NCI-H1930 (cell line): ENCODE measurements around the gene UNC5A.

Source experiments
- DNase-seq, 2 experiments: peaks; one replicate each; lab custom pipeline; 2025; lab: John Stamatoyannopoulos, UW

UNC5A gene

DNA sequence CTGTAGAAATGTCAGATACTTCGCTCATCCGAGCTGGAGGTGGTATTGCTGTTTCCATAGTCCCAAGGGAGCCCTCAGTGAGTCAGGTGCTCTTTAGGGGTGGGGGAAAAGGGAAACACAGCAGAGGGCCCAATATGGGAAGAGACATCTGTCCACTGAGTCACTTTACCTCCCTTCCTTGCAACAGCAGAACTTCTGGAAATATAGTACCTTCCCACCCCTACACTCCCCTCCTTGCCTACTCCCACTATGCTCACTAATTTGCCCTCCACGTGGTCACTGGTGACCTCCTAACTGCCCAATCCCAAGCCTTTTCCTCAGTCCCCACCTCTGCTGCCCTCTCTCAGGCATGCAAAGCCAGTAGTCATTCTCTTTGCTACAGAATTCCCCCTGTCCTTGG is 86.9 kb downstream of the UNC5A start:
- DNase-seq, result no peak

GRCh38 chr5:176899296-176899891 is 89.0 kb downstream of the UNC5A start, which contains the start of gene HK3:
TSS of gene HK3 (minus strand) at chr5:176899346. CDS start at chr5:176896159, 3,187 bp downstream.
- DNase-seq, result no peak

- DNase-seq, result no peak
Measured at GRCh38 chr5:176899946-176900779, 89.8 kb downstream of the UNC5A start.

DNA sequence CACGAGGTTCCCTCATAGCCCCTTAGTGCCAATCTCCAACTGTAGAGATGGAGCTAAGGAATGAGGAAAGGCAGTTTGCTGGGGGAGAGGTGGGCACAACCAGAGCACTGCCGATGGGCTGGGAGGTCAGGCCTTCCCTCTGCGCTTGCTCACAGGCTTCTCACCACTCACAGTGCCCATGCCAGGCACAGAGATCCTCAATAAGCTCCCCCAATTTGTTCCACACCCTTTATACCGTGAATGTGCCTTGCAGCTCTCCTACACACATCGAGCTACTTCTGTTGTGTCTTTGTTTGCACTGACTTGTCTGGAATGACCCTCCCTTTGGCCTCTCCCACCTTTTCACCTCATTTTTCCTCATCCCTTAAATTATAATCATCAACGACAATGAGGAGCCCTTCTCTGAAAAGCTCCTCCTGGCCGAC is 90.4 kb downstream of the UNC5A start:
- no peak for DNase-seq

GRCh38 chr5:176901260-176902101 is 91.1 kb downstream of the UNC5A start:
- DNase-seq, result no peak

DNA sequence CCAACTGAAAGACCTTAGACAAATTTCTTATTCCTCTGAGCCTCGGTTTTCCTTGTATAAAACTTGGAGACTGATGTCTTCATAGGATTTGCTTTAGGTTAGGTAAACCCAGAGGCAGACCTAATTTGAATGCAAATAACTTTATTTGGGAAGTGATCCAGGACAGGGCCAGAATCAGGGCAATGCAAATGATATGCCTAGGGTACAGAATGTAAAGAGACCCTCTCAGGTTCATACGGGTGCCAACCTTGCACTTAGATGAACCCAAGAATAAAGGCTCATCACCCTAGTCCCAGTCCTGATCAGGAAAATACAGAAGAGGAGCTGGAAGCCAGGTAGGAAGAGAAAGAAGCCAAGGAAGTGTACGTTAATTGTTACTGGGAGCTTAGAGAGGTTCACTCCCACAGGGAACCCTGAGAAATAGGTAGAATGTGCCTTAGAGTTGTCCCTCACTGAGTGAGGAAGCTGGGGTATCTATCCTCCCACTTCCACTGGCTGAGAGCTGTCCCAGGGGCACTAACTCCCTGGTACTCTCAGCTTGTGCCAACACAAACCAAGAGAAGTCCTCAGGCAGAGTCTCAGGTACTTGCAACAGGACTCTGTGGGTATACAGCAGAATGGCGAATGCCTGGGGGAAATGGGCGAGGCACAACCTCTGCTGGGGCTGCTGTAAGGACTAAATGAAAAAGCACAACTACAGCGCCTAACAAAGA is 91.9 kb downstream of the UNC5A start:
- no peak for DNase-seq

DNA sequence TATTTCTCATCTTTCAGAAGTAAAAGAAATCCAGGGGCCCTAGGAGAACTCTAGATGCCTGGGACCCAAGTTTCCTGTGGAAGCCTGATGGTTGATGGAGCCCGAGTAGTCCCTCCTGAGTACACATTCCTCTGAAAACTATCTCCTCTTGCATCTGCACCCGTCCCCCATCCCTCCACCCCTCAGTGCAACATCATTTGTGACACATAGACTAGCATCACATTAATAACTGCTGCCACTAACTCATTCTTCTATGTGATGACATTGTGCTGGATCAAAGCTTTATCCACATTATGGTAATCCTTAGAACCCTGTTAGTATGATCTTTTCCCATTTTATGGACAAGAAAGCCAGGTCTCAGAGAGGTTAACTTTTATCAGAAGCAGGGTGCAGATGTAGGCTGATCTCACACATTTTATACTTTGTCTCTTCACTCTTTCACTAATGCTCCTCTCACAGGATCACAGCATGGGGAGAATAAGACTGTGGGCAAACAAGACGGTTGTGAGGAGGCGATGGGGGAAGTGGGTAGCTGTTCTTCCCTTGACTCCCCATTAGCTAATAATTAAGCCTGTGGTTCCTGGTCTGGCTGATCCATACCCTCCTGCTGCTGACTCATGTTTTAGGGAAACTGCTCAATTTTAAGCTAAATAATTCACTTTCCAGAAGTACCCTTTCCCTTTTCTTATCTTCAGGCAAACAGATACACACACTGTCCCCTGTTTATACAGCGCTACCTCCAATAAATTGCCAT is 92.7 kb downstream of the UNC5A start:
- DNase-seq, result no peak

GRCh38 chr5:176904276-176904675 is 93.9 kb downstream of the UNC5A start:
- no peak for DNase-seq

DNA sequence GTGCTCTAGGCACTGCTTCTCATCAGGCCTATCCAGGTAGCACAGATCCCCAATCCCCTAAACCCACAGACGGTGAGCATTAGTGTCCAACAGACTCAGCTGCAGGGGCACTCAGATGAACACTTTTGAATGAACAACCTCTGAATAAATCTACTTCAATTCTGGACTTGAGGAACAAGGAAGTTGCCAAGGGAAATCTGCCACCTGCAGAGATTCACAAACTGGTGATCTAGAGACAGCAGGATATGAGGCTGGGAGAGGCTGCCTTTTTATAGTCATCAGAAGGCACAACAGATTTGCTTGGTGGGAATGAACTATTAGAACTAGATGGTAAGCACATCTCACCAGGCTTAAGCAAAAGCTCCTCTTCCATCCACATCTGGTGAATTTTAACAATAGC is 95.8 kb downstream of the UNC5A start:
- DNase-seq, result no peak

DNA sequence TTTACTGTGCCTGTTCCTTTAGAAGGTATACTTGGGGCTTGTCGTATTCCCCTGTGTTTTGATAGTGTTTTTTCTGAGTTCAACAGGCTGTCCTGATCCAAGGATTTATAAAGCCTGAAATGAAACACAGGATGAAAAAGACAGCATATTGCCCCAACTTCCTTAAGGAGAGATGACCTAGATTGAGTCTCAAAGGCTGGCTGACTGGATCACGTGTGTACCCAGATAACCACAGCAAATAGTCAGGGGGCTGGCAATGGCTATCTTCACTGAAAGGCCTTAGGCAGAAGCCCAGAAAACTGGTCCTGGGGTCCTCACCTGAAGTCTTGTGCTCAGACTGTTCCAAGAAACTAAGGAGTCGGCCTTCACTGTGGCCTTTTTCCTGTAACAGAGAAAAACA is 96.4 kb downstream of the UNC5A start:
- DNase-seq, result no peak

DNA sequence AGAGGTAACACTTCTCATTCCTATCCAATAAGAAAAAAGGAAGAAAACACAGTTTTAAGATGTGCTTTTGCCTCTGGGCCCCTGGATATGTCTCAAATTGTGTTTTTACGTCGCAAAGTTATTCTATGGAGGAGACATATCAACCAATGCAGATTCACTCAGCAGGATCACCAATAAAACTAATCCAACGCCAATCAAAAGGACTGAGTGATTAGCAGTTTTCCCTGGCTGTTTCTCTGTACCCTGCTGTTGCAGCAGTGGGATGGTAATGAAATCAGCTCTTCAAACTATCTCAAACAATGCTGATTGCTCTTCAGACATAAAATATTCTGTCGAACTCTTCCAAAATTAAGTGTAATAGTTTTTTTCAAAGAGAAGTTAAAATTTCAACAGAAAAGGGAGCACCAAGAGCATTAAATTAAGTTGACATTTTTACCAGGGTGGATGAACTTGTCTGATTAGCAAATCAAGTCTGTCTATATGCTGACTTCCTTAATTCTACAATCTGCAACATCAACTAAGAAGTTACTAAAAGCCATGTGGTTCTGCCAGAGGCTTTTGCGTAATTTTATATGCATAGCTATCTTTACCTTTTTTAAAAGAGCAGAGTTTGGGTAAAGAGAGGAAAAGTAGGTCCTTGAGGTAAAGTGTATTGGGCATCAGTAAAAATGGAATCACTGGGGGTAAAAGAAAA is 98.5 kb downstream of the UNC5A start:
- DNase-seq, result no peak

GRCh38 chr5:176912115-176912514 is 101.8 kb downstream of the UNC5A start:
- no peak for DNase-seq

DNA sequence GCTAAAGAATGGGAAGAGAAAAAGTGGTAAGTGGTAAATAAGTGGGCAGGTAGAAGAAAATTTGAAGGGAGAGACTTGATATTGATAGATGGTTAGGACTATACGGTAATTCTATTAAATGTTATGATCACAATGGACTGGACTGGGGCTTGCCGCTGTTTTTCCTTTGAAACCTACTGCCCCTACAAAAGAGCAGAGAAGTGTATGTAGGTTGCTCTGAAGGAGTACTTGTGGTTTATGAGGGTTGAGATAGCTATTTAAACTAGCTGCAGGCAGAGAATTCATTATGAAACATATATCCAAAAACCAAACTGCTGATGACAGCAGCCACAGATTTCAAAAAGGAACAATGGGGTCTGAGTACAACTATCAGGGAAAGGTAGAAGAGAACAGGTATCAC is 105.5 kb downstream of the UNC5A start:
- DNase-seq, result no peak

GRCh38 chr5:176916337-176916736 is 106.0 kb downstream of the UNC5A start:
- DNase-seq, result no peak

DNA sequence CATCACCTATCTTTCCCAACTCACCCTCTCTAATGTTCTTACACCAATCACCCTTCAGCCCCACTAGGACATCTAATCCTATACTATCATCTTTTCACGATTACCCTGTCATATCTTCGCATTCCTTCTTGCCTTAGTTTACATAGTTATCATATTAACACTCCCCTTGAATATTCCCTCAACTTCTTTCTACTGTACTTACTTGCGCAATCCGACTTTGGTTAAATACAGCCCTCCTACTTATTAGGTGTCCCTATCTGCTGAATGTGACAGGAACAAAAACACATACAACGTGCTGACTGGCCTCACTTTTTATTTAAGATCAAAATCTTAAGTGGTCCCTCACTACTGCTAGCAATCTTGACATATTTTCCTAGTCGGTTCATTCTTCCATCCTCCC is 108.3 kb downstream of the UNC5A start:
- no peak for DNase-seq

- DNase-seq, result no peak
Measured at GRCh38 chr5:176921714-176922113, 111.4 kb downstream of the UNC5A start.

DNA sequence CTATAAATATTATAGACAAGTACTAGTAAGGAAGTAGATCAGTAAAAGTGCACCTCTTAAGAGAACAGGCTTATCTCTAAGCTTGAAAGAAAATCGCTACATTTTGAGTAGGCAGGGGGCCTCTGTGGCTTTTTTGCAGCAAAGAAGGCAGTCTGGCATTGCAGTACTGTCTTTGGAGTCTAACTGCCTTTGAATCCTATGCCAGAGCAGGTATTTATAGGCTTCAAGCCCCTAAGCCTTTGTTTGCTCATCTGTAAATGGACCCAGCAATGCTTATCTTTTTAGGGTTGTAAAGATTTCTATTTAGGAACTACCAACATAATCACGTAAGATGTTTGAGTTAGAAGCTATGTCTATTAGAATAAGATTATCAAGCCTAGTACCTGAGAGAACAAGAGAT is 112.5 kb downstream of the UNC5A start:
- DNase-seq, result no peak

- DNase-seq, result no peak
Measured at GRCh38 chr5:176927562-176927961, 117.2 kb downstream of the UNC5A start.

DNA sequence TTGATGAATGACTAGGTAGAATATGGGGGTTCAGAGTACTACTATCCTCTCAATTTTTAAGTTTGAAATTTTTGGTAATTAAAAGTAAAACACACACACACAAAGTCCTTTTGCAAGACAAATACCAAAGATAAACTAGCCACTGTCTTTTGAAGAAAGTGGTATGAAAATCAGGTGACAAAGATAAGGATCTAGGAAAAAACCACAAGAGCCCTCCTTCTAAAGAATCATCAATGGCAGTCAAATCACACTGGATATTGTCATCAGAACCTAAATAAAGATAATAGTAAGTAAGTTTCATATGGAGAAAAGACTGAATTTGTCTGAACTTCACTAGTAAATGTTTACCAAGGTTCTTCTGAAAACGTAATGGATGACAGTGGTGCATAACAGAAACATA is 119.3 kb downstream of the UNC5A start:
- DNase-seq, result no peak
